HCT116 (cell line): ENCODE results near the gene GPA33. TPM values are rescaled to one million over a fixed set of nuclear protein-coding genes. Genes with fewer than 3 reads are reported as not detected.

ENCODE experiments used
- ATAC-seq: fragments of 200-7000 bp; cut with Tn5 transposase; 2 replicates; pipeline ENCODE4 v1.9.1; 2020; ENCODE audit warnings: mild to moderate bottlenecking, moderate library complexity
- BruUV-seq: library from RNA; stranded (reverse); fragments of 400-500 nt; replicated peaks from 2 replicates; lab custom pipeline; 2021; lab: Mats Ljungman, UMichigan
- CTCF ChIA-PET: fragments of 300-600 bp; sonication (Branson Sonifier 250); formaldehyde crosslinking; loops from one replicate; lab custom pipeline; 2021; ENCODE audit warnings: antibody characterized with exemption; lab: Charles Lee
- POLR2A ChIA-PET: fragments of 300-600, 350-600 bp; sonication (Branson Sonifier 250); formaldehyde crosslinking; loops from one replicate; lab custom pipeline; 2021; ENCODE audit warnings: antibody characterized with exemption; lab: Charles Lee
- RAD21 ChIA-PET, 2 experiments: fragments of 300-600 bp; sonication (Branson Sonifier 250); formaldehyde crosslinking; loops; one replicate each; lab custom pipeline; 2023; ENCODE audit warnings: low total read pairs in 2 of 2; ENCODE audit not compliant: uncharacterized antibody in 2 of 2, unreplicated experiment in 2 of 2, low non-redundant PET in 1 of 2; lab: Charles Lee
- DNase-seq: peaks from one replicate; pipeline ENCODE4 v3.0.0-alpha.2; 2010; ENCODE audit warnings: low read depth, low spot score
- H2AFZ ChIP-seq: fragments of 200-600 bp; shearing (Covaris generic), sonication (generic); 2 replicates; pipeline ENCODE4 v1.6.1; 2017; ENCODE audit warnings: low read depth, mixed run types, mixed read lengths, antibody characterized with exemption, low read length; ENCODE audit not compliant: poor library complexity, severe bottlenecking
- H3K27ac ChIP-seq: 2 replicates; pipeline ENCODE4 v1.5.1; 2012; ENCODE audit warnings: low read depth, low read length
- H3K27me3 ChIP-seq: fragments of 200-600 bp; sonication (generic); 2 replicates; pipeline ENCODE4 v1.6.1; 2016; ENCODE audit warnings: mixed run types, low read length, mixed read lengths; ENCODE audit not compliant: insufficient read depth
- H3K36me3 ChIP-seq, 2 experiments: fragments of 200-500 bp in 1 of 2; fragments of 200-600 bp in 1 of 2; sonication (Bioruptor generic) in 1 of 2; sonication (generic) in 1 of 2; 2 replicates each; pipeline versions ENCODE4 v1.5.1 to v1.6.1; 2014 to 2016; ENCODE audit warnings: low read length in 2 of 2, inconsistent platforms in 1 of 2, mixed read lengths in 1 of 2, mixed run types in 1 of 2; ENCODE audit not compliant: insufficient read depth in 2 of 2, control insufficient read depth in 1 of 2
- H3K4me1 ChIP-seq, 2 experiments: fragments of 200-600 bp in 1 of 2; sonication (generic) in 1 of 2; 2 replicates each; pipeline versions ENCODE4 v1.5.1 to v1.6.1; 2012 to 2017; ENCODE audit warnings: low read length in 2 of 2, inconsistent platforms in 1 of 2, mild to moderate bottlenecking in 1 of 2, mixed read lengths in 1 of 2, mixed run types in 1 of 2, moderate library complexity in 1 of 2; ENCODE audit not compliant: insufficient read depth in 2 of 2, control insufficient read depth in 1 of 2
- H3K4me2 ChIP-seq: fragments of 200-600 bp; sonication (generic); 2 replicates; pipeline ENCODE4 v1.6.1; 2017; ENCODE audit warnings: mixed run types, low read length, mixed read lengths
- H3K4me3 ChIP-seq, 2 experiments: fragments of 200-600 bp in 1 of 2; sonication (generic) in 1 of 2; replicated peaks in 1 of 2; 2 replicates each; pipeline ENCODE4 v1.5.1; 2011 to 2016; ENCODE audit warnings: low read length in 2 of 2, control low read depth in 1 of 2, low read depth in 1 of 2, mild to moderate bottlenecking in 1 of 2, mixed read lengths in 1 of 2, mixed run types in 1 of 2
- H3K79me2 ChIP-seq: fragments of 200-600 bp; sonication (generic); 2 replicates; pipeline ENCODE4 v1.6.1; 2017; ENCODE audit warnings: mild to moderate bottlenecking, mixed run types, low read length, moderate library complexity, mixed read lengths; ENCODE audit not compliant: insufficient read depth
- H3K9ac ChIP-seq: fragments of 200-600 bp; sonication (generic); 2 replicates; pipeline ENCODE4 v1.6.1; 2016; ENCODE audit warnings: low read length, mixed read lengths
- H3K9me2 ChIP-seq: fragments of 200-600 bp; sonication (generic), shearing (Covaris generic); 2 replicates; pipeline ENCODE4 v1.6.1; 2017; ENCODE audit warnings: mixed run types, mild to moderate bottlenecking, moderate library complexity; ENCODE audit not compliant: insufficient read depth
- H3K9me3 ChIP-seq, 2 experiments: fragments of 200-500 bp in 1 of 2; fragments of 200-600 bp in 1 of 2; sonication (Bioruptor generic) in 1 of 2; sonication (generic) in 1 of 2; 2 replicates each; pipeline ENCODE4 v1.6.1; 2014 to 2017; ENCODE audit warnings: low read length in 2 of 2, mixed read lengths in 2 of 2, inconsistent platforms in 1 of 2, low read depth in 1 of 2, mild to moderate bottlenecking in 1 of 2, mixed run types in 1 of 2, moderate library complexity in 1 of 2; ENCODE audit not compliant: control insufficient read depth in 1 of 2, insufficient read depth in 1 of 2
- H4K20me1 ChIP-seq: fragments of 200-600 bp; sonication (generic), shearing (Covaris generic); 2 replicates; pipeline ENCODE4 v1.6.1; 2017; ENCODE audit warnings: mixed run types, mild to moderate bottlenecking, moderate library complexity; ENCODE audit not compliant: insufficient read depth
- CBX3 ChIP-seq: IDR thresholded peaks from 2 replicates; pipeline ENCODE4 v1.6.1; 2012; ENCODE audit warnings: low read depth
- CTCF ChIP-seq, 3 experiments: fragments of 200-600 bp in 1 of 3; sonication (generic) in 1 of 3; IDR thresholded peaks in 2 of 3; conservative IDR thresholded peaks in 1 of 3; 2 replicates each; pipeline ENCODE4 v1.5.1; 2012 to 2017; ENCODE audit warnings: low read depth in 2 of 3, low read length in 2 of 3, antibody characterized with exemption in 1 of 3, borderline replicate concordance in 1 of 3, control low read depth in 1 of 3, mild to moderate bottlenecking in 1 of 3, mixed read lengths in 1 of 3, mixed run types in 1 of 3, moderate library complexity in 1 of 3; ENCODE audit not compliant: insufficient read depth in 1 of 3
- EZH2 ChIP-seq: fragments of 200-600 bp; sonication (generic); IDR thresholded peaks from 2 replicates; pipeline ENCODE4 v1.6.1; 2017; ENCODE audit warnings: antibody characterized with exemption, mixed run types
- POLR2A ChIP-seq: IDR thresholded peaks from 2 replicates; pipeline ENCODE4 v1.7.0; 2011; ENCODE audit warnings: borderline replicate concordance; ENCODE audit not compliant: insufficient read depth, insufficient read length; ENCODE audit errors: extremely low read depth
- POLR2AphosphoS5 ChIP-seq: IDR thresholded peaks from 2 replicates; pipeline ENCODE4 v1.6.1; 2011; ENCODE audit warnings: mild to moderate bottlenecking, low read depth, low read length, moderate library complexity
- RAD21 ChIP-seq: IDR thresholded peaks from 2 replicates; pipeline ENCODE4 v1.6.1; 2012; ENCODE audit warnings: low read depth, mild to moderate bottlenecking
- SP1 ChIP-seq: IDR thresholded peaks from 2 replicates; pipeline ENCODE4 v1.6.1; 2012; ENCODE audit warnings: low read depth
- ZBTB33 ChIP-seq: IDR thresholded peaks from 2 replicates; pipeline ENCODE4 v1.6.1; 2011; ENCODE audit warnings: mild to moderate bottlenecking, low read length, moderate library complexity; ENCODE audit not compliant: insufficient replicate concordance; ENCODE audit errors: extremely low read depth
- ZNF274 ChIP-seq: fragments of 200-500 bp; sonication (Bioruptor generic); IDR thresholded peaks from 2 replicates; pipeline ENCODE4 v1.6.1; 2014; ENCODE audit warnings: mild to moderate bottlenecking, low read depth, low read length, inconsistent platforms
- intact Hi-C: fragments of 100-400 bp; cut with micrococcal nuclease; formaldehyde crosslinking; loops from 2 replicates; pipeline ENCODE4 v1.10.0; 2022
- total RNA-seq: library from RNA; stranded (reverse); gene quantifications from one replicate; pipeline ENCODE4 v1.2.1, GENCODE V29; 2021; ENCODE audit not compliant: unreplicated experiment
- TF ChIP-seq, protein P1 (sequence below): IDR thresholded peaks from 2 replicates; pipeline ENCODE4 v1.6.1; 2012

GPA33 gene
- total RNA-seq, 1 experiment from 2014 or later: 0.22 TPM

DNA sequence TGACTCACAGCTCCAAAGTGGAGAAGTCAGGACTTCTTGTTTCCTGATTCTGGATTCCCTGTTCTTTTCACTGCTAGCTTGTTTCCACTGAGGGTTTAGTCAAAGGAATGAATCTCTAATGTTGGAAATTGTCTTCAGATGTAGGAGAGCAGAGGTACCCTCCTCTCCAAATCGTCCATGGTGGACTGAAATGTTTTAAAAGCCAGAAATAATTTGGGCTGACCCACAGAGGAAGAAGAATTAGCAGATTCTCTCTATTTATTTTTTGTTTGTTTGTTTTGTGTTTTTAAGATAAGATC, 30.4 kb downstream of the GPA33 start:
- Histone ChIP-seq H3K9me2 (no peaks in the 10 kb centered on the region), H3K9ac (no peak overlapping the region), H3K4me2 (peak overlapping the region; percentile 62), H2AFZ (no peak overlapping the region), H3K36me3 (no peaks in the 10 kb centered on the region), H3K79me2 (no peaks in the 10 kb centered on the region), H3K27me3 (no peaks in the 10 kb centered on the region), H3K9me3 (no peaks in the 10 kb centered on the region), H3K27ac (no peak overlapping the region), H3K4me3 (peak overlapping the region in 1 of 2 experiments; percentile 31; a peak in 2 of 4 replicates), H4K20me1 (no peaks in the 10 kb centered on the region), H3K4me1 (peaks cover 3 to 22% of the 10 kb centered on the region in 2 experiments; a peak in 3 of 4 replicates)
- no TSS peak for BruUV-seq
- no peak for ATAC-seq
- DNase-seq: no peak
- ChIA-PET RAD21 (interaction anchor here (0.8 to 4.5 kb wide), 3 partner anchors 64 to 150 kb away, joined by 4 to 69 read pairs (median 44); no protein-coding TSS in a partner anchor), CTCF (interaction anchor here (0.8 to 8.4 kb wide), 16 partner anchors 19 to 1135 kb away, joined by 3 to 324 read pairs (median 5); partner anchors contain the start of genes POGK, POU2F1 and TADA1), POLR2A (interaction anchor here (1.0 to 1.7 kb wide), 2 partner anchors 149 to 161 kb away, joined by 3 to 6 read pairs; partner anchors contain the start of gene POU2F1)
- TF ChIP-seq SP1: no peak
- TF ChIP-seq CBX3: no peak
- TF ChIP-seq RAD21: no peak
- TF ChIP-seq ZNF274: no peak
- no peak for TF ChIP-seq EZH2
- TF ChIP-seq ZBTB33: no peak
- TF ChIP-seq POLR2A: no peak
- TF ChIP-seq CTCF (IDR thresholded peaks at IDR 0.05 in 2 of 3, conservative IDR thresholded peaks at IDR 0.05 in 1 of 3; ENCODE audit: borderline replicate concordance in 1 of 3, insufficient read depth in 1 of 3, low read depth in 2 of 3, low read length in 2 of 3): no peak
- no peak for TF ChIP-seq POLR2AphosphoS5
- TF ChIP-seq, protein P1, sequence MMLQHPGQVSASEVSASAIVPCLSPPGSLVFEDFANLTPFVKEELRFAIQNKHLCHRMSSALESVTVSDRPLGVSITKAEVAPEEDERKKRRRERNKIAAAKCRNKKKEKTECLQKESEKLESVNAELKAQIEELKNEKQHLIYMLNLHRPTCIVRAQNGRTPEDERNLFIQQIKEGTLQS: no peak
- intact Hi-C loops: loop anchor here (1.0 to 5.0 kb wide), 3 partner anchors 149 to 1132 kb away; no protein-coding TSS in a partner anchor
